Liver (tissue), 9 donors: Measurements from ENCODE around the gene TAPBPL. TPM values are rescaled to one million over a fixed set of nuclear protein-coding genes. Genes with fewer than 3 reads are reported as not detected.

ENCODE experiments used
- DNase-seq: peaks from one replicate; pipeline ENCODE4 v3.0.0-alpha.2; 2017; ENCODE audit warnings: low spot score
- H3K27ac ChIP-seq, 2 donors: one replicate each; pipeline ENCODE4 v1.7.0; 2013; ENCODE audit warnings: inconsistent platforms in 2 of 2, low read length in 2 of 2, control low read depth in 1 of 2, low read depth in 1 of 2, mild to moderate bottlenecking in 1 of 2
- H3K27me3 ChIP-seq, 4 donors: one replicate each; pipeline versions ENCODE4 v1.6.1 to v1.7.0; 2013; ENCODE audit warnings: low read length in 3 of 4, inconsistent platforms in 1 of 4, mild to moderate bottlenecking in 1 of 4, moderate library complexity in 1 of 4; ENCODE audit not compliant: control insufficient read depth in 4 of 4, insufficient read depth in 4 of 4
- H3K36me3 ChIP-seq, 4 donors: one replicate each; pipeline versions ENCODE4 v1.6.1 to v1.7.0; 2013; ENCODE audit warnings: low read length in 3 of 4, mild to moderate bottlenecking in 3 of 4, low read depth in 1 of 4, moderate library complexity in 1 of 4; ENCODE audit not compliant: control insufficient read depth in 4 of 4, insufficient read depth in 3 of 4
- H3K4me1 ChIP-seq, 4 donors: one replicate each; pipeline versions ENCODE4 v1.6.1 to v1.7.0; 2013; ENCODE audit warnings: low read length in 3 of 4, mild to moderate bottlenecking in 3 of 4, moderate library complexity in 1 of 4; ENCODE audit not compliant: control insufficient read depth in 4 of 4, insufficient read depth in 4 of 4
- H3K4me3 ChIP-seq, 3 donors: one replicate each; pipeline versions ENCODE4 v1.6.1 to v1.7.0; 2013; ENCODE audit warnings: low read length in 3 of 3, control low read depth in 1 of 3, low read depth in 1 of 3, mild to moderate bottlenecking in 1 of 3
- H3K9ac ChIP-seq, 2 donors: one replicate each; pipeline ENCODE4 v1.7.0; 2013; ENCODE audit warnings: low read length in 2 of 2, mild to moderate bottlenecking in 2 of 2, moderate library complexity in 2 of 2, control low read depth in 1 of 2, low read depth in 1 of 2
- H3K9me3 ChIP-seq, 4 donors: one replicate each; pipeline versions ENCODE4 v1.6.1 to v1.7.0; 2013; ENCODE audit warnings: low read length in 3 of 4; ENCODE audit not compliant: control insufficient read depth in 4 of 4
- EGR1 ChIP-seq, 2 donors: IDR thresholded peaks; 2 replicates each; pipeline ENCODE4 v1.6.1; 2016 to 2018; ENCODE audit warnings: antibody characterized with exemption in 2 of 2, low read depth in 2 of 2
- FOXA1 ChIP-seq: IDR thresholded peaks from 2 replicates; pipeline ENCODE4 v1.6.1; 2016; ENCODE audit warnings: antibody characterized with exemption
- FOXA2 ChIP-seq: IDR thresholded peaks from 2 replicates; pipeline ENCODE4 v1.6.1; 2016; ENCODE audit warnings: antibody characterized with exemption
- GABPA ChIP-seq, 2 donors: IDR thresholded peaks in 1 of 2; conservative IDR thresholded peaks in 1 of 2; 2 replicates each; pipeline ENCODE4 v1.6.1; 2016; ENCODE audit warnings: antibody characterized with exemption in 2 of 2, mild to moderate bottlenecking in 1 of 2, moderate library complexity in 1 of 2
- HNF4A ChIP-seq, 2 donors: conservative IDR thresholded peaks; 2 replicates each; pipeline ENCODE4 v1.6.1; 2016; ENCODE audit warnings: antibody characterized with exemption in 2 of 2, mild to moderate bottlenecking in 2 of 2
- HNF4G ChIP-seq: IDR thresholded peaks from 2 replicates; pipeline ENCODE4 v1.6.1; 2016; ENCODE audit warnings: antibody characterized with exemption
- JUND ChIP-seq, 2 donors: IDR thresholded peaks; 2 replicates each; pipeline ENCODE4 v1.6.1; 2016; ENCODE audit warnings: antibody characterized with exemption in 2 of 2
- NR2F2 ChIP-seq: IDR thresholded peaks from 2 replicates; pipeline ENCODE4 v1.6.1; 2016; ENCODE audit warnings: antibody characterized with exemption
- RAD21 ChIP-seq, 2 donors: IDR thresholded peaks; 2 replicates each; pipeline ENCODE4 v1.6.1; 2016; ENCODE audit warnings: antibody characterized with exemption in 2 of 2, mild to moderate bottlenecking in 2 of 2
- RXRA ChIP-seq, 2 donors: IDR thresholded peaks; 2 replicates each; pipeline ENCODE4 v1.6.1; 2017 to 2018; ENCODE audit warnings: antibody characterized with exemption in 2 of 2, mild to moderate bottlenecking in 1 of 2
- SP1 ChIP-seq: IDR thresholded peaks from 2 replicates; pipeline ENCODE4 v1.6.1; 2018; ENCODE audit warnings: antibody characterized with exemption, mild to moderate bottlenecking
- TAF1 ChIP-seq: conservative IDR thresholded peaks from 2 replicates; pipeline ENCODE4 v1.6.1; 2016; ENCODE audit warnings: antibody characterized with exemption, mild to moderate bottlenecking
- YY1 ChIP-seq: IDR thresholded peaks from 2 replicates; pipeline ENCODE4 v1.6.1; 2016; ENCODE audit warnings: antibody characterized with exemption, mild to moderate bottlenecking
- WGBS: extraction: QIAGEN DNeasy Blood & Tissue Kit; methylation state at CpG from one replicate; pipeline ENCODE4 v1.1.7; 2013; 5-methylcytosine and 5-hydroxymethylcytosine counted together
- polyA plus RNA-seq, 2 donors: library from polyadenylated mRNA; stranded (reverse) in 1 of 2; unstranded in 1 of 2; fragments of 200-250 nt in 1 of 2; fragments of >200 nt in 1 of 2; fragmentation: Nextera tagmentation in 1 of 2; extraction: Ambion mirVana in 1 of 2; gene quantifications; one replicate each; pipeline versions ENCODE4 v1.2.1 to v1.2.3, GENCODE V29; 2013 to 2015
- total RNA-seq, 2 donors: library from RNA; depleted of rRNA; stranded (reverse); fragments of >200 nt; gene quantifications; one replicate each; pipeline ENCODE4 v1.2.3, GENCODE V29; 2014
- TF ChIP-seq, protein P1 (sequence below): IDR thresholded peaks from 2 replicates; pipeline ENCODE4 v1.6.1; 2016; ENCODE audit warnings: antibody characterized with exemption
- TF ChIP-seq, protein P2 (sequence below): IDR thresholded peaks from 2 replicates; pipeline ENCODE4 v1.6.1; 2016; ENCODE audit warnings: antibody characterized with exemption
- TF ChIP-seq, protein P3 (sequence below): fragments of 150-350 bp; IDR thresholded peaks from 2 replicates; pipeline ENCODE4 v1.5.1; 2017; ENCODE audit warnings: improper control_type of control experiment, low read depth, low read length; ENCODE audit not compliant: missing input control
- TF ChIP-seq, protein P4 (sequence below): IDR thresholded peaks from 2 replicates; pipeline ENCODE4 v1.6.1; 2016; ENCODE audit warnings: antibody characterized with exemption
- donor health status: healthy.
- donor health status: healthy.
- donor health status: healthy.
- donor health status: healthy.
- donor health status: healthy.

The TAPBPL gene
- total and polyA plus RNA-seq, 4 donors: 9.5 to 32.9 (median 19.0) TPM

DNA sequence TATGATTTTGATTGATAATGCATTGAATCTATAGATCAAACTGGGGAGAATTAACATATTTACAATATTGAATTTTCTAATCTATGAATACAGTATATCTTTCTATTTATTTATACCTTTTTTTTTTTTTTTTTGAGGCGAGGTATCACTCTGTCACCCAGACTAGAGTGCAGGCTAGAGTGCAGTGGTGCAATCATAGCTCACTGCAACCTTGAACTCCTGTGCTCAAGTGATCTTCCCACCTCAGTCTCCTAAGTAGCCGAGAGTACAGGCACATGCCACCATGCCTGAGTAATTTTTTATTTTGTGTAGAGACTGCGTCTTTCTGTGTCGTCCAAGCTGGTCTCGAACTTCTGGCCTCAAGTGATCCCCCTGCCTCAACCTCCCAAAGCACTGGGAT, 47.5 kb upstream of the TAPBPL start:
- WGBS: 85% methylated on average over 5 of the region's 5 CpGs
- TF ChIP-seq TAF1 (no peak), SP1 (no peak), NR2F2 (no peak), JUND (IDR thresholded peaks at IDR 0.05) (no peak), FOXA2 (no peak), GABPA (IDR thresholded peaks at IDR 0.05 in 1 of 2, conservative IDR thresholded peaks at IDR 0.05 in 1 of 2) (no peak), EGR1 (IDR thresholded peaks at IDR 0.05; ENCODE audit: low read depth in 2 of 2) (no peak), HNF4G (no peak), HNF4A (conservative IDR thresholded peaks at IDR 0.05) (no peak), YY1 (no peak), FOXA1 (no peak), RAD21 (IDR thresholded peaks at IDR 0.05) (no peak), RXRA (IDR thresholded peaks at IDR 0.05) (no peak)
- TF ChIP-seq, protein P1, sequence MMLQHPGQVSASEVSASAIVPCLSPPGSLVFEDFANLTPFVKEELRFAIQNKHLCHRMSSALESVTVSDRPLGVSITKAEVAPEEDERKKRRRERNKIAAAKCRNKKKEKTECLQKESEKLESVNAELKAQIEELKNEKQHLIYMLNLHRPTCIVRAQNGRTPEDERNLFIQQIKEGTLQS: no peak
- TF ChIP-seq, protein P2, sequence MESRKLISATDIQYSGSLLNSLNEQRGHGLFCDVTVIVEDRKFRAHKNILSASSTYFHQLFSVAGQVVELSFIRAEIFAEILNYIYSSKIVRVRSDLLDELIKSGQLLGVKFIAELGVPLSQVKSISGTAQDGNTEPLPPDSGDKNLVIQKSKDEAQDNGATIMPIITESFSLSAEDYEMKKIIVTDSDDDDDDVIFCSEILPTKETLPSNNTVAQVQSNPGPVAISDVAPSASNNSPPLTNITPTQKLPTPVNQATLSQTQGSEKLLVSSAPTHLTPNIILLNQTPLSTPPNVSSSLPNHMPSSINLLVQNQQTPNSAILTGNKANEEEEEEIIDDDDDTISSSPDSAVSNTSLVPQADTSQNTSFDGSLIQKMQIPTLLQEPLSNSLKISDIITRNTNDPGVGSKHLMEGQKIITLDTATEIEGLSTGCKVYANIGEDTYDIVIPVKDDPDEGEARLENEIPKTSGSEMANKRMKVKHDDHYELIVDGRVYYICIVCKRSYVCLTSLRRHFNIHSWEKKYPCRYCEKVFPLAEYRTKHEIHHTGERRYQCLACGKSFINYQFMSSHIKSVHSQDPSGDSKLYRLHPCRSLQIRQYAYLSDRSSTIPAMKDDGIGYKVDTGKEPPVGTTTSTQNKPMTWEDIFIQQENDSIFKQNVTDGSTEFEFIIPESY: no peak
- TF ChIP-seq, protein P3, sequence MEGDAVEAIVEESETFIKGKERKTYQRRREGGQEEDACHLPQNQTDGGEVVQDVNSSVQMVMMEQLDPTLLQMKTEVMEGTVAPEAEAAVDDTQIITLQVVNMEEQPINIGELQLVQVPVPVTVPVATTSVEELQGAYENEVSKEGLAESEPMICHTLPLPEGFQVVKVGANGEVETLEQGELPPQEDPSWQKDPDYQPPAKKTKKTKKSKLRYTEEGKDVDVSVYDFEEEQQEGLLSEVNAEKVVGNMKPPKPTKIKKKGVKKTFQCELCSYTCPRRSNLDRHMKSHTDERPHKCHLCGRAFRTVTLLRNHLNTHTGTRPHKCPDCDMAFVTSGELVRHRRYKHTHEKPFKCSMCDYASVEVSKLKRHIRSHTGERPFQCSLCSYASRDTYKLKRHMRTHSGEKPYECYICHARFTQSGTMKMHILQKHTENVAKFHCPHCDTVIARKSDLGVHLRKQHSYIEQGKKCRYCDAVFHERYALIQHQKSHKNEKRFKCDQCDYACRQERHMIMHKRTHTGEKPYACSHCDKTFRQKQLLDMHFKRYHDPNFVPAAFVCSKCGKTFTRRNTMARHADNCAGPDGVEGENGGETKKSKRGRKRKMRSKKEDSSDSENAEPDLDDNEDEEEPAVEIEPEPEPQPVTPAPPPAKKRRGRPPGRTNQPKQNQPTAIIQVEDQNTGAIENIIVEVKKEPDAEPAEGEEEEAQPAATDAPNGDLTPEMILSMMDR: no peak
- TF ChIP-seq, protein P4, sequence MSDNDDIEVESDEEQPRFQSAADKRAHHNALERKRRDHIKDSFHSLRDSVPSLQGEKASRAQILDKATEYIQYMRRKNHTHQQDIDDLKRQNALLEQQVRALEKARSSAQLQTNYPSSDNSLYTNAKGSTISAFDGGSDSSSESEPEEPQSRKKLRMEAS: no peak
- Histone ChIP-seq H3K27ac (no peak overlapping the region), H3K9me3 (no peaks in the 10 kb centered on the region), H3K9ac (no peak overlapping the region), H3K36me3 (no peaks in the 10 kb centered on the region), H3K27me3 (no peaks in the 10 kb centered on the region), H3K4me1 (no peaks in the 10 kb centered on the region), H3K4me3 (no peak overlapping the region)
- no peak for DNase-seq

DNA sequence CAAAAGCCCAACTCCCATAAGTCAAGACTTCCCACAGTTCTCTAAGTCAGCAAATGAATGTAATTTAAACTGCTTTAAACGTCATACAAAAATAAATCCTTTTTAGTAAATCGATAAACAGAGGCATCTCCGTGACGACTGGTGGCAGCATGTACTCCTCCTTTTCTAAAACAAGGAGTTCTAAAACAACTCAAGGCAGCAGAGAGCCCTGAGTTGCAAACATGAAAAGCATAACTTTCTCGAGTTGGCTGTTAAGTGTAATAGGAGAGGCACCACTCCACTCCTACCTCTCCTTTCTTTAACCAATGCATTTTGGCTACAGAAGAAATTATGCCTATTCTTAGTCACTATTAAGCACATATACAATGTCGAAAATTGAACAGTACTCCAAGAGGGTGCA, 45.9 kb upstream of the TAPBPL start:
- no peak overlapping the region for H3K9ac ChIP-seq
- H3K9me3 ChIP-seq: no peaks in the 10 kb centered on the region
- no peak overlapping the region for H3K27ac ChIP-seq
- H3K4me3 ChIP-seq: no peak overlapping the region
- no peaks in the 10 kb centered on the region for H3K4me1 ChIP-seq
- no peak for TF ChIP-seq HNF4G
- TF ChIP-seq, protein P4: no peak
- WGBS: 86% methylated on average over 6 of the region's 6 CpGs
- DNase-seq: no peak
- H3K27me3 ChIP-seq: no peaks in the 10 kb centered on the region
- no peaks in the 10 kb centered on the region for H3K36me3 ChIP-seq
